Activated CD8-positive, alpha-beta memory T cell treated with anti-CD3 and anti-CD28 coated beads for 24 hours (primary cell): ENCODE data around the gene VPS13D.
"Not testable (repeated sequence)": the region's sequence is repeated elsewhere in the genome, so short reads cannot be mapped to it uniquely, and the experiment has no call there.

Experiments used
- DNase-seq: peaks from one replicate; pipeline ENCODE4 v3.0.0-alpha.2; 2020

VPS13D gene

DNA sequence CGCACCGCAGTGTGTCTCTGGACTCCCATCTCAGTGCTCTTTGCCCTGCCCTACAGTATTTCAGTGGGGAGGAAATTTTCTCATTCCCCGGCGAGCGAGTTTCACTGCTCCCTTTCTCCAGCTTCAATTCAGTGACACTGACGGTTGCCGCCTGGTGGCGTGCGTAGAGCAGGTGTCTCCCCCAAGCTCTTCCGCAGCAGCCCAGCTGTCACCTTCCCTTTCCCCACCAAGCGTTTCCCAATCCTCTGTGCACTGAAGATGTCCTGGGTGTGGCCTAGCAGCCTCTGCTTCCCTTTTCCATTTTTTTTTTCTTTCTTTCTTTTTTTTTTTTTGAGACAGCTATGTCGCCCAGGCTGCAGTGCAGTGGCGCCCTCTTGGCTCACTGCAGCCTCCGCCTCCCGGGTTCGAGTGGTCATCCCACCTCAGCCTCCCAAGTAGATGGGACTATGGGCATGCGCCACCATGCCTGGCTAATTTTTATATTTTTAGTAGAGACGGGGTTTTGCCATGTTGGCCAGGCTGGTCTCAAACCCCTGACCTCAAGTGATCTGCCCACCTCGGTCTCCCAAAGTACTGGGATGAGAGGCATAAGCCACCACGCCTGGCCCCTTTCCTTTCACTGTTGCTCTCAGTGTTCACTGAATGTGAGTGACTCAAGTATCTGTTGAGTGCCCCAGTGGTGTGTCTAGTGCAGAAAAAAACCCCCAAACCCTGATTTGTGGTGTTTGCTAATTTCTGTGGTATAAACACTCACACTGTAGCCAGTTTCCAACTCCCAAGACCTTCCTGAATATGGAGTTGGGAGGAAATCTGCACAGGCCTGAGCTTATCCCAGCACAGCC, 33.0 kb upstream of the VPS13D start:
- DNase-seq, result no peak

DNA sequence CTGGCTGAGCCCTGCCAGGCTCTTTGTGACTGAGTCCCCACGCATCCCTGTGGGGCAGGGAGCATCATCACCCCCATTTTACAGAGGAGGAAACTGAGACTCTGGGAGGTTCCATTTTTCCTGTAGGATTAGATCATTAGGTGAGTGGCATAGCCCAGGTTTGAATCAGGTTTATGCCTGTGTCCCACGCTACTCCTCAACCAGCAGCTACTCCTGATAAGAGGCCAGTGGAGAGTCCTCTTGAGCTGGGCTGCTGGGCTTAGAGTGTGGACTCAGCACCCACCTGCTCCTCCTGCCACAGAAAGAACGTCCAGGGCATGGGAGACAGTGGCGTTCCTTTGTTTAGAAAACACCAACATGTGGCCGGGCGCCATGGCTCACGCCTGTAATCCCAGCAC, 32.3 kb upstream of the VPS13D start:
- no peak for DNase-seq

DNA sequence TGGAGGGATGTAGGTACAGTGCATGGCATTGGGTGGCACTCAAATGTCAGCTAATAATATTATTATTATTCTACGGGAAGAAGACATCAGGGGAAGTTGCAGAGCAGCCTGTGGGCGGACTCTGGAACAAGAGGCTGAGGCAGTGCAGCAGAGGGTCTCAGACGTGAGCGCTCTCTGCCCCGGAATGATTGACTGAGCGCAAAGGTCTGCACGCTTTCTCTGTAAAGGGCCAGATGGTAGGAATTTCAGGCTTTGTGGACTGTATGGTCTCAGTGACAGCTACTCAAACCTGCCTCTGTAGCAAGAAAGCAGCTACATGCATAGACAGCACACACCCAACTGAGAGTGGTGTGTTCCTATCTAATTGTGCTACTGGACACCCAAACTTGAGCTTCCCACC, 29.6 kb upstream of the VPS13D start:
- no peak for DNase-seq

DNA sequence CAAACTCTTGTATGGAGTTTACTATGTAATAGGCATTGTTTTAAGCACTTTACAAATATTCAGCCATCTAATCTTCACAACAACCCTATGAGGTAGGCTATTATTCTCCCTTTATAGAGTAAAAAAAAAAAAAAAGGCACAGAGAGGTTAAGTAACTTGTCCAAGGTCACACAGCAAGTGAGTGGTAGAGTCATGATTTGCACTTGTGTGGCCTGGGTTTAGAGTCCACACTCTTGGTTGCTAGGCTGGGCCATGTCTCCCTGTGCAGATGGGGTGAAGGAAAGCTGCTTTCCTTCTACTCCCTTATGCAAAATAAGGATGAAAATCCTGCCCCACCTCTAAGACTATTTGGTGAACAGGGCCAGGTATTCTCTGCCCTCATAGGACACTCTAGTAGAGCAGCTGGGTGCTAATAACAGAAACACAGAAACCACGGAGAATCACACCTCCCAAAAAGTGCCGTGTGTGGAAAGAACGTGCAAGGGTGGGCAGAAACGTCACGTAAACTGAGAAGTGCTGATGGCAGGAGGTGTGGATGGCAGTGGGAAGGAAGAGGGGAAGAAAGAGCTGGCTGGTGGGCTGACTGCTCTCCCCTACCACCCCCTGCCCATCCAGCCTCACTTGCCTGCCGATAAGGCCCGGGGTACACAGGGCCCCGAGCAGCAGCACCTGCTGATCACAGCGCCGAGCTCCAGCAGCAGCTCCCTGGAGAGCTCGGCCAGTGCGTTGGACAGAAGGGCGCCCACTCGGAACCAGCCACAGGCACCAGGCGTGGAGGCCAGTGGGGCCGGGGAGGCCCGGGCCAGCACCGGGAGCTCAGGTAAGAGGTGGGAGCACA, 28.3 kb upstream of the VPS13D start:
- peak; percentile 76 for DNase-seq

DNA sequence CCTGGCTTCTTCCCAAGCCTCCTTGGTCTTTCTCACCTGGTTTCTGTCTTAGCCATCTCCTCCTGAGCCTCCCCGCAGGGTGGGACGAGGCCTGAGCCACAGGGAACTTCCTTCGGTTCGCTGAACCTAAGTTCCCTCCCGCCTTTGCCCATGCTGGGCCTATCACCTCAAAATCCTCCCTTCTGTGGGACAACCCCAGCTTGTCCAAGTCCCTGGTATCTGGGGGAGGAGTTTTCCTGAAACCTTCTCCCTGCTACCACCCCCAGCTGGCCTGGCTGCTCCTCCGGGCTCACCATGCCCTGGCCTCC, 27.7 kb upstream of the VPS13D start:
- DNase-seq, result peak; percentile 59

DNA sequence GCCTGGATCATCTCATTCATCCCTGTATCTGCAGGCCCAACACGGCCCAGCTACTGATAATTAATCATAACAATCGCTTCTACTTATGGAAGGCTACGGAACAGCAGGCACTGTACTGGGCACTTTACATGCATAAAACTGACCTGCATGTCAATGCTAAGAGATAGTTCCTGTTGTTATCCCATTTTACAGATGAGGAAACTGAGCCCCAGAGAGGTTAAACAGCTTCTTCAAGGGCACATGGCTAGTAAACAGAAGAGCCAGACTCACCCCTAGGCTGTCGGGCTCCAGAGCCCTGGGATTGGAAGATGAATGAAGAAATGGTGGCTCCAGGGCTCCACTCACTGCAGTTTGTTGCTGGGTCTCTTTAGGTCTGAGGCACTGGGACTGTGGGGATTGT, 27.3 kb upstream of the VPS13D start:
- no peak for DNase-seq

DNA sequence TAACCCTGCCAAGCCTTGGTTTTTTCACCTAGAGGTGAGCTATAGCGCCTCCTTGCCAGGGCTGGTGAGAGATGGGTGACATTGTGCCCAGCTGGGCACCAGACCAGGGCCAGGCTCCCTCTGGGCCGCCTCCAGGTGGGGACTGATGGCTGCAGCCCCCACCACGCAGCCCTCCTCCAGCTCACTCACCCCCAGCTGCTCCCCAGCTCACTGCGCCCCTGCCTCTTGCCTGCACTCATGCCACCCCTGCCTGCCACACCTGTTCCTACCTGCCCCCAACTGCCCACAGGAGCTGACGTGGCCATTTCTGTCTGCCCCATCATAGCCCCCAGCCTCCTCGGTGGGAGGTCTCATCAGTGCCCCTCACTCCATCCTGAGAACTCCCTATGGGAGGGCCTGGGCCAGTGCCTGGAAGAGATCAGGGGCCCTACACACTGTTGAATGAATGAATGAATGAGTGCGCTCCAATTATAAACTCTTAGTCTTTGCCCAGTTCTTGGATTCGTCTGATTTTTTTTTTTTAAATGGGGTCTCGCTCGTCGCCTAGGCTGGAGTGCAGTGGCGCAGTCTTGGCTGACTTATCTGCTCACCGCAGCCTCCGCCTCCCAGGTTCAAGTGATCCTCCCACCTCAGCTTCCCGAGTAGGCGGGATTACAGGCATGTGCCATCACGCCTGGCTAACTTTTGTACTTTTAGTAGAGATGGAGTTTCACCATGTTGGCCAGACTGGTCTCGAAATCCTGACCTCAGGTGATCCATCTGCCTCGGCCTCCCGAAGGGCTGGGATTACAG, 26.4 kb upstream of the VPS13D start:
- DNase-seq, result no peak

DNA sequence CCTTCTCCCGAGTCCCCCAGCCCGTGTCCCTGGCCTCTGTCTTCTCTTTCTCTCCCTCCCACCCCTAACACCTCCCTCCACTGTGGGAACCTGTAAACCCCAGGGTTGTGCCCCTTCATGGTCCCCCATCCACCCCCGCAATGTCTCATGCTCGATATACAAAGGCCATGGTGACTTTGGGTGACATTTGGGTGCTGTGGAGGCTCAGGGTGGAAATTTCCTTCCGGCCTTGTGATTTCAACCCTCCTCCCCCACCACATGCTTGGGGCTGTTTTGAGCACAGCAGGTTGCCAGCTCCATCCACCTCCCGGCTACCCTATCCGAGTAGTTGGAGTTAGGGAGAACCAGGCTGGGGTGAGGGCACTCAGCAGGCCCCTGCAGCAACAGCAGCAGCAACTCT, 25.7 kb upstream of the VPS13D start:
- DNase-seq, result peak; percentile 86

DNA sequence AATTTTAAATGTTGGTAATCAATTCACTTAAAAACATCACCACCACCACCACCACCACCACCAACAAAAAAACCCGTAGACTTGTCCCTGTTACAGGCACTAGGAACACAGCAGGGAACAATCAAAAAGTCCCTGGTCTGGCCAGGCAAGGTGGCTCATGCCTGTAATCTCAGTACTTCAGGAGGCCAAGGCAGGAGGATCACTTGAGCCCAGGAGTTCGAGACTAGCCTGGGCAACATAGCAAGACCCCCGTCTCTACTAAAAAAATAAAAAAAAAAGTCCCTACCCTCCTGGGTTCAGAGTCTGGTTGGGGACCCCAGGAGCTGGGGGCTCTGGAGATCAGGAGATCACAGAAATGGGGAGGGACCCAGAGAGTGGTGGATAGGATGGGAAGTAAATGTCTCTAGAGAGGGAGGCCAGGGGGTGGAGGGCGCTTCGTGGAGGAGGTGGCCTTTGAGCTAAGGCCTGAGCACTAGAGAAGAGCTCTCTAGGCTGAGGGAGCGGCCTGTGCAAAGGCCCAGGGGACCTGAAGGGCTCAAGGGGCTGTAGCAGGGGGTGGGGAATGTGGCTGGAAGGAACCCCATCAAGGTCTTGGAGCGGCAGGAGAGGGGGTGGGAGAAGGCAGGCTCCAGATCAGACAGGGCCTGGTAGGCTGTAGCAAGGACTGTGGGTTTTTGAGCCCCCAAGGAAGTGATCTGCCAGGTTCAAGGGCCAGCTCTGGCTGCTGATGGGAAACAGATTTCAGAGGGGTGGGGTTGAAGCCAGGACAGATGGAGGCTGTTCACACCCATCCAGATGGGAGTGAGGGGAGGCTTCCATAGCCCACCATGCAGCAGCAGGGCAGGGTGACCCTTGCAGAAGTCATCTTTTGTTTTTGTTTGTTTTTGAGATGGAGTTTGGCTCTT, 24.8 kb upstream of the VPS13D start:
- no peak for DNase-seq

DNA sequence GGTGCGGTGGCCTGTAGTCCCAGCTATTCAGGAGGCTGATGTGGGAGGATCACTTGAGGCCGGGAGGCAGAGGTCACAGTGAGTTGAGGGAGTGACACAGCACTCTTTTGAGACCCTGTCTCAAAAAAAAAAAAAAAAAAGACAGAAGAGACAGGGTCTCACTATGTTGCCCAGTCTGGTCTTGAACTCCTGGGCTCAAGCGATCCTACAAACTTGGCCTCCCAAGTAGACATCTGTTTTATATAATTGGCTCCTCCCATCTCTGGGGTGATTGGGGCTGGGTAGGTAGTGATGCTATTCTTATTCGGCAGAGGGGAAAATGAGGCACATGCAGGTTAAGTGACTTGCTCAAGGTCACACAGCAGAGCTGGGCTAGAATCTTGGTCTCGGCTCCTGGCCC, 23.6 kb upstream of the VPS13D start:
- no peak for DNase-seq

DNA sequence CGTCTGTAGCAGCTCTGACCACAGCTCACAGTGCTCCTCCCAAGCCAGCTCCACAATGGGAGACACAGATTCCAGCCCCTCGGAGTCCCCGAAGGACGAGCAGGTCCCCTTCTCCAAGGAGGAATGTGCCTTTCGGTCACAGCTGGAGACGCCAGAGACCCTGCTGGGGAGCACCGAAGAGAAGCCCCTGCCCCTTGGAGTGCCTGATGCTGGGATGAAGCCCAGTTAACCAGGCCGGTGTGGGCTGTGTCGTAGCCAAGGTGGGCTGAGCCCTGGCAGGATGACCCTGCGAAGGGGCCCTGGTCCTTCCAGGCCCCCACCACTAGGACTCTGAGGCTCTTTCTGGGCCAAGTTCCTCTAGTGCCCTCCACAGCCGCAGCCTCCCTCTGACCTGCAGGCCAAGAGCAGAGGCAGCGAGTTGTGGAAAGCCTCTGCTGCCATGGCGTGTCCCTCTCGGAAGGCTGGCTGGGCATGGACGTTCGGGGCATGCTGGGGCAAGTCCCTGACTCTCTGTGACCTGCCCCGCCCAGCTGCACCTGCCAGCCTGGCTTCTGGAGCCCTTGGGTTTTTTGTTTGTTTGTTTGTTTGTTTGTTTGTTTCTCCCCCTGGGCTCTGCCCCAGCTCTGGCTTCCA, 22.9 kb upstream of the VPS13D start:
- no peak for DNase-seq

DNA sequence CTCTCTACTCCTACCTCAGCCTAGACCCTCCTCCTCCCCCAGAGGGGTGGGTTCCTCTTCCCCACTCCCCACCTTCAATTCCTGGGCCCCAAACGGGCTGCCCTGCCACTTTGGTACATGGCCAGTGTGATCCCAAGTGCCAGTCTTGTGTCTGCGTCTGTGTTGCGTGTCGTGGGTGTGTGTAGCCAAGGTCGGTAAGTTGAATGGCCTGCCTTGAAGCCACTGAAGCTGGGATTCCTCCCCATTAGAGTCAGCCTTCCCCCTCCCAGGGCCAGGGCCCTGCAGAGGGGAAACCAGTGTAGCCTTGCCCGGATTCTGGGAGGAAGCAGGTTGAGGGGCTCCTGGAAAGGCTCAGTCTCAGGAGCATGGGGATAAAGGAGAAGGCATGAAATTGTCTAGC, 21.6 kb upstream of the VPS13D start:
- no peak for DNase-seq

DNA sequence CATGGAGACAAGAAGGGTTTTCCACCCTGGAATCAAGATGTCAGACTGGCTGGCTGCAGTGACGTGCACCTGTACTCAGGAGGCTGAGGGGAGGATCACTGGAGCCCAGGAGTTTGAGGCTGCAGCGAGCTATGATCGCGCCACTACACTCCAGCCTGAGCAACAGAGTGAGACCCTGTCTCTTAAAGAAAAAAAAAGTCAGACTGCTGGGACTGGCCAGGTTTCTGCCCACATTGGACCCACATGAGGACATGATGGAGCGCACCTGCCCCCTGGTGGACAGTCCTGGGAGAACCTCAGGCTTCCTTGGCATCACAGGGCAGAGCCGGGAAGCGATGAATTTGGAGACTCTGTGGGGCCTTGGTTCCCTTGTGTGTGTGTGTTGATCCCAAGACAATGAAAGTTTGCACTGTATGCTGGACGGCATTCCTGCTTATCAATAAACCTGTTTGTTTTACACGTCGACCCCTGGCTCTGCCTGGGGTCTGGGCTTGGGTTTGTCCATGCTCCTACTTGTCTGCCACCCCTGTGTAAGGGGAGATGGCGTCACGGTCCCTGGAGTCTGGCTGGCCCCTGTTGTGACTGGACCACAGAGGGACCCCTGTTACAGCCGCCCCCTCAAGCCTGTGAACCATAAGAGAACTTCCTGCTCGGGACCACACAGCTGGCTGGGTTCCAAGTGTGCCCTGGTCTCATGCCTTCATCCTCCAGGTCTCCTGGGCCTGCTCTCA, 20.9 kb upstream of the VPS13D start:
- DNase-seq, result peak; percentile 98

DNA sequence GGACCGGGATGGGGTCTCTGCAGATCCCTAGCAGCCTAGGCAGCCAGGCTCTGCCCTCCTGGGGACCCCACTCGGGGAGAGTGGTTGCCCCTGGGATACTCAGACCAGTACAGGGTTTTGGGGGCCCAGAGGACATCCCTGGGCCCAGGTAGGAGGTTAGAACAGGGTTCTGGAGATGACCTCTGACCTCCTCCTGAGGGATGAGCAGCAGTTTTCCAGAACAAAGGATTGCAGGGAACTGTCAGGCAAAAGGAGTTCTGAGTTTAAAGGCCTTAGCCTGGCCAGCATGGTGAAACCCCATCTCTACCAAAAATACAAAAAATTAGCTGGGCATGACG, 20.4 kb upstream of the VPS13D start:
- DNase-seq, result no peak

DNA sequence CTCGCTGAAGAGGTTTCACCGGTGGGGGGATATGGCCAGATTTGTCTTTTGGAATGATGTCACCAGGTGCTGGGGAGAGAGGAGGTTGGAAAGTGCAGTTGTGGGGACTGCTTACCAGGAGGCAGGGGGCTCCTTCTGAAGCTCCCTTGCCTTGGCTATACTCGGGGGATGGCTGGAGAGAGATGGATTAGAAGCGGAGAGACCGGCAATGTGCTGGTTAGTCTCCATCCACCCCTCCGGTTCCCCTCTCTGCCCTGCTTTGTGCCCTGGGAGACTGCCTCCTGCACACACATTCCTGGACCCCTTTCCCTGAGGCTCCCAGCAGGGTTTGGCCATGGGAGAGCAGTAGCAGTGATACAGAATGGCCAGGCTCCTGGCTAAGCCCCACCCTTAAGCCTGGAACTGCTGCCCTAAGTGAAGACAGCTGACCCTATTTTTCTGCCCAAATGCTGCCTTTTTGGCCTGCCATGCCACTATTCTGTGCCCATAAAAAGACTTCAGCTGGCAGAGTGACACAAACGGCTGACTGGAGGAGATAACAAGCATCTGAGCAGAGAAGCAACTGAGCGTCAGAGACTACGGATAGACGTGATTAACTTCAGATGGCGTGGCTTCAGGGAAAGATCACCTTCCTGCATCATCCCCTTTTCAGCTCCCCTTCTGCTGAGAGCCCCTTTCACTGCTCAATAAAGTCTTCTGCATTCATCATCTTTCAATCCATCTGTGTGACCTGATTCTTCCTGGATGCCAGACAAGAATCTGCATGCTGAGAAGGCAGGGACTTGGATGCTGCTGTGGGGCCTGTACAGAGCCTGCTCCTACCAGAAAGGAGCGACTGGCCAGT, 14.5 kb upstream of the VPS13D start:
- DNase-seq, result no peak

DNA sequence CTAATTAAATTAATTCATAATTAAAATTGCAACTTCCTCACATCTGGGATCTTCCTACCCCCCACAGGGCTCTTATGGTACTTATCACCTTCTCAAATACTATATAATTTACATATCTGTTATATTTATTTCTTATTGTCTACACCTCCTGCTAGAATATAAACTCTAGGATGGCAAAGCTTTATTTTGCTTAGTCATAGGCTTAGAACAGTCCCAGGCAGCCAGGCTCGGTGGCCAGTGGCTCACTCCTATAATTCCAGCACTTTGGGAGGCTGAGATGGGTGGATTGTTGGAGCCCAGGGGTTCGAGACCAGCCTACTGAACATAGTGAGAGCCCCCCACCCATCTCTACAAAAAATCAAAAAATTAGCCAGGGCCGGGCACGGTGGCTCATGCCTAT, 10.0 kb upstream of the VPS13D start:
- DNase-seq, result no peak

DNA sequence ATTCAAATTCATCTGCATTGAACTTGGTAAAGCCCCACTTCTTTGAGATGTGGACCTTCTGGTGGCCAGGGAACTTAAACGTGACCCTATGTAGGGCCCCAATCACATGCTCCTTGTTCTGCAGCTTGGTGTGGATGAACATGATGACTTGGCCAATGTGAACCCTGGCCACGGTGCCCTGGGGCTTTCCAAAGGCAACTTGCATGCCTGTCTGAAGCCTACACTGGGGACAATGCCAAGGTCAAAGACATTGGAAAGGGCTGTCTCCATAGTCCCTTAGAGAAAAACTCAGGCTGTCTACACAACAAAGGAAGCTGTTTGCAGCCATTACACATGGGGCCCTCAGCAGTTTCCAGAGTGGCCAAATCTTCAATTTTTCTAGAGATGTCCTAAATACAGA, 8.9 kb upstream of the VPS13D start:
- no peak for DNase-seq

DNA sequence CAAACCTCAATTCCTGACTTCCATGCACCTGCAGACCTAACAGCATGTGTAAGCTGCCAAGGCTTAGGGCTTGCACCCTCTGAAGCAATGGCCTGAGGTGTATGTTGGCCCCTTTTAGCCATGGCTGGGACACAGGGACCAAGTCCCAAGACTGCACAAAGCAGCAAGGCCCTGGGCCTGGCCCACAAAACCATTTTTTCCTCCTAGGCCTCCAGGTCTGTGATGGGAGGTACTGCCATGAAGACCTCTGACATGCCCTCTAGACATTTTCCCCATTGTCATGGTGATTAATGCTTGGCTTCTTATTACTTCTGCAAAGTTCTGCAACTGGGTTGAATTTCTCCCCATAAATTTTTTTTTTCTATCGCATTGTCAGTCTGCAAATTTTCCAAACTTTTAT, 7.1 kb upstream of the VPS13D start:
- not testable (repeated sequence) for DNase-seq

DNA sequence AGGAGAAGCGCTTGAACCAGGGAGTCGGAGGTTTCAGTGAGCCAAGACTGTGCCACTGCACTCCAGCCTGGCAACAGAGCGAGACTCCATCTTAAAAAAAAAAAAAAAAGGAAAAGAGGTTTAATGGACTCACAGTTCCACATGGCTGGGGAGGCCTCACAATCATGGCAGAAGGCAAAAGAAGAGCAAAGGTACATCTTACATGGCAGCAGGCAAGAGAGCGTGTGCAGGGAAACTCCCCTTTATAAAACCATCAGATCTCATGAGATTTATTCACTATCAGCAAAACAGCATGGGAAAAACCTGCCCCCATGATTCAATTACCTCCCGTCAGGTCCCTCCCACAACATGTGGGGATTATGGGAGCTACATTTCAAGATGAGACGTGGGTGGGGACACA, 5.7 kb upstream of the VPS13D start:
- not testable (repeated sequence) for DNase-seq

DNA sequence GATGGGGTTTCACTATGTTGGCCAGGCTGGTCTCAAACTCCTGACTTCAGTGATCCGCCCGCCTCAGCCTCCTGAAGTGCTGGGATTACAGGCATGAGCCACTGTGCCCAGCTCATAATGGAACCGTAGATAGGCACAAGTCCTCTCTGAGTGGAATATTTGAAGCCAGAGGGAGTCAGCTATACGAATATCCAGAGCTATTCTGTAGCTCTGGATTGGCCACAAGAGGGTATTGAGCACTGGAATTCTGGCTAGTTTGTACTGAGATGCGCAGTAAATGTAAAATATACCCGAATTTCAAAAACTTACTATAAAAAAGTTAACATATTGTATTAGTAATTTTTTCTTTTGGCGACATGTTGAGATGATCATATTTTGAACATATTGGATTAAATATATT, 851 bp upstream of the VPS13D start:
- no peak for DNase-seq
